T-cell (primary cell): ENCODE measurements around the gene RNASE7. TPM values are rescaled to one million over a fixed set of nuclear protein-coding genes. Genes with fewer than 3 reads are reported as not detected.

ENCODE experiments used
- ATAC-seq, 4 experiments: fragments of 200-7000 bp in 3 of 4; fragments of 150-1000 bp in 1 of 4; cut with Tn5 transposase; replicated peaks in 1 of 4; 1 replicate in 3 of 4; 2 replicates in 1 of 4; pipeline ENCODE4 v1.10.0; 2021; ENCODE audit warnings: moderate library complexity in 3 of 4, mild to moderate bottlenecking in 2 of 4, moderate number of reproducible peaks in 1 of 4
- CTCF ChIA-PET, 2 donors: fragments of 300-600 bp; sonication (Branson Sonifier 250); formaldehyde crosslinking; loops; one replicate each; lab custom pipeline; 2022; ENCODE audit warnings: antibody characterized with exemption in 2 of 2; lab: Charles Lee
- POLR2A ChIA-PET, 2 donors: fragments of 300-600 bp; sonication (Branson Sonifier 250); formaldehyde crosslinking; loops; one replicate each; lab custom pipeline; 2022; ENCODE audit warnings: antibody characterized with exemption in 2 of 2; lab: Charles Lee
- DNase-seq, 35 experiments: peaks; one replicate each; pipeline versions ENCODE4 v3.0.0 to v3.0.0-alpha.2; 2013 to 2023
- H3K27ac ChIP-seq: one replicate; pipeline ENCODE4 v1.5.1; 2013; ENCODE audit warnings: low read length
- H3K27me3 ChIP-seq, 2 experiments: replicated peaks in 1 of 2; 1 replicate in 1 of 2; 2 replicates in 1 of 2; pipeline versions ENCODE4 v1.6.1 to v1.7.0; 2013; ENCODE audit warnings: low read length in 1 of 2, mixed read lengths in 1 of 2; ENCODE audit not compliant: control insufficient read depth in 2 of 2, insufficient read depth in 2 of 2; ENCODE audit errors: extremely low read depth in 1 of 2
- H3K36me3 ChIP-seq, 2 donors: 1 replicate in 1 of 2; 2 replicates in 1 of 2; pipeline versions ENCODE4 v1.6.1 to v1.7.0; 2013; ENCODE audit warnings: low read length in 1 of 2; ENCODE audit not compliant: control insufficient read depth in 2 of 2, insufficient read depth in 1 of 2; ENCODE audit errors: extremely low read depth in 1 of 2
- H3K4me1 ChIP-seq, 2 experiments: 1 replicate in 1 of 2; 2 replicates in 1 of 2; pipeline versions ENCODE4 v1.6.1 to v1.7.0; 2013; ENCODE audit warnings: low read length in 2 of 2, mixed read lengths in 1 of 2; ENCODE audit not compliant: insufficient read depth in 2 of 2, control insufficient read depth in 1 of 2; ENCODE audit errors: extremely low read depth in 1 of 2
- H3K4me3 ChIP-seq, 2 donors: 1 replicate in 1 of 2; 2 replicates in 1 of 2; pipeline versions ENCODE4 v1.5.1 to v1.7.0; 2013; ENCODE audit warnings: mild to moderate bottlenecking in 2 of 2, low read length in 1 of 2, moderate library complexity in 1 of 2; ENCODE audit not compliant: control insufficient read depth in 1 of 2; ENCODE audit errors: extremely low read depth in 1 of 2
- H3K9me3 ChIP-seq: 2 replicates; pipeline ENCODE4 v1.7.0; 2013
- H3K27ac Mint-ChIP-seq, 2 donors: one replicate each; pipeline ENCODE4 v1.8.0; 2020 to 2021; ENCODE audit warnings: mild to moderate bottlenecking in 2 of 2, mixed read lengths in 2 of 2
- H3K27me3 Mint-ChIP-seq, 2 donors: one replicate each; pipeline ENCODE4 v1.8.0; 2021 to 2022; ENCODE audit warnings: mixed read lengths in 2 of 2
- H3K36me3 Mint-ChIP-seq: one replicate; pipeline ENCODE4 v1.8.0; 2021; ENCODE audit warnings: mixed read lengths
- H3K4me1 Mint-ChIP-seq, 3 donors: one replicate each; pipeline ENCODE4 v1.8.0; 2020 to 2022; ENCODE audit warnings: mixed read lengths in 3 of 3, mild to moderate bottlenecking in 1 of 3
- H3K4me3 Mint-ChIP-seq, 3 donors: one replicate each; pipeline ENCODE4 v1.8.0; 2020 to 2022; ENCODE audit warnings: mild to moderate bottlenecking in 3 of 3, mixed read lengths in 3 of 3, moderate library complexity in 3 of 3
- H3K9me3 Mint-ChIP-seq, 3 donors: one replicate each; pipeline ENCODE4 v1.8.0; 2020 to 2022; ENCODE audit warnings: mixed read lengths in 3 of 3
- WGBS: methylation state at CpG from one replicate; pipeline ENCODE4 v1.1.5; 2013; ENCODE audit warnings: missing lambda C conversion rate; ENCODE audit not compliant: insufficient coverage; 5-methylcytosine and 5-hydroxymethylcytosine counted together
- total RNA-seq, 35 experiments: library from RNA in 6 of 35; stranded (reverse) in 6 of 35; fragments of 120-200 nt in 1 of 35; gene quantifications; one replicate each; pipeline versions ENCODE4 v1.2.1 to v1.2.4 and lab custom pipeline; 2013 to 2026

The RNASE7 gene
- total RNA-seq, 5 donors from 2014 or later (not counting 1 experiment from before 2014, with no cell fraction given) = not detected

GRCh38 chr14:21053184-21054122, 11.3 kb downstream of the RNASE7 start:
- Mint-ChIP-seq H3K36me3 (no peaks in the 10 kb centered on the region), H3K9me3 (no peaks in the 10 kb centered on the region), H3K27ac (no peak overlapping the region), H3K4me3 (no peak overlapping the region), H3K4me1 (no peaks in the 10 kb centered on the region), H3K27me3 (peaks cover 0 to 4% of the 10 kb centered on the region in 2 donors)
- Histone ChIP-seq H3K4me3 (no peak overlapping the region), H3K36me3 (no peaks in the 10 kb centered on the region), H3K27me3 (peaks cover 0 to 19% of the 10 kb centered on the region in 2 experiments), H3K9me3 (no peaks in the 10 kb centered on the region), H3K27ac (no peak overlapping the region), H3K4me1 (no peaks in the 10 kb centered on the region)
- 79% methylated on average over 11 of the region's 20 CpGs for WGBS
- no peak for ATAC-seq
- no peak for DNase-seq
- CTCF ChIA-PET = interaction anchor here in 1 of 2 donors (1.2 kb wide), 1 partner anchor 9 kb away, joined by 4 read pairs; no protein-coding TSS in a partner anchor
- POLR2A ChIA-PET = no interaction called here

- Mint-ChIP-seq H3K4me3 (no peak overlapping the region), H3K27ac (no peak overlapping the region), H3K9me3 (no peaks in the 10 kb centered on the region), H3K27me3 (peaks cover 0 to 4% of the 10 kb centered on the region in 2 donors), H3K4me1 (no peaks in the 10 kb centered on the region), H3K36me3 (no peaks in the 10 kb centered on the region)
- no peak for DNase-seq
- Histone ChIP-seq H3K36me3 (no peaks in the 10 kb centered on the region), H3K4me3 (no peak overlapping the region), H3K27ac (no peak overlapping the region), H3K27me3 (peaks cover 0 to 22% of the 10 kb centered on the region in 2 experiments), H3K9me3 (no peaks in the 10 kb centered on the region), H3K4me1 (no peaks in the 10 kb centered on the region)
- CTCF ChIA-PET = interaction anchor here in 1 of 2 donors (1.2 kb wide), 1 partner anchor 10 kb away, joined by 4 read pairs; no protein-coding TSS in a partner anchor
- ATAC-seq = peak in 1 of 4 experiments; percentile 20
- POLR2A ChIA-PET = no interaction called here
- 60% methylated on average over 1 of the region's 3 CpGs for WGBS
Observed at GRCh38 chr14:21054123-21054767, 12.1 kb downstream of the RNASE7 start.

- CTCF ChIA-PET = no interaction called here
- no peak overlapping the region for H3K4me3 ChIP-seq
- DNase-seq = no peak
- H3K4me1 ChIP-seq = no peaks in the 10 kb centered on the region
- H3K27me3 Mint-ChIP-seq = peaks cover 2 to 6% of the 10 kb centered on the region in 2 donors
- H3K27ac Mint-ChIP-seq = no peak overlapping the region
- H3K4me3 Mint-ChIP-seq = no peak overlapping the region
- no peaks in the 10 kb centered on the region for H3K4me1 Mint-ChIP-seq
- POLR2A ChIA-PET = no interaction called here
- no peaks in the 10 kb centered on the region for H3K36me3 Mint-ChIP-seq
- H3K27ac ChIP-seq = no peak overlapping the region
- WGBS = no CpG with 5 or more reads among the region's 4 CpGs
- no peaks in the 10 kb centered on the region for H3K9me3 ChIP-seq
- no peaks in the 10 kb centered on the region for H3K36me3 ChIP-seq
- ATAC-seq = no peak
- no peaks in the 10 kb centered on the region for H3K9me3 Mint-ChIP-seq
- H3K27me3 ChIP-seq = peaks cover 0 to 20% of the 10 kb centered on the region in 2 experiments
Observed at GRCh38 chr14:21054768-21055145, 12.6 kb downstream of the RNASE7 start.

GRCh38 chr14:21055432-21056117, 13.4 kb downstream of the RNASE7 start:
- H3K27me3 Mint-ChIP-seq = peaks cover 8 to 14% of the 10 kb centered on the region in 2 donors
- H3K36me3 ChIP-seq = no peaks in the 10 kb centered on the region
- no peak overlapping the region for H3K4me3 Mint-ChIP-seq
- no peak for DNase-seq
- CTCF ChIA-PET = no interaction called here
- no peaks in the 10 kb centered on the region for H3K4me1 ChIP-seq
- H3K27ac Mint-ChIP-seq = no peak overlapping the region
- H3K9me3 Mint-ChIP-seq = no peaks in the 10 kb centered on the region
- no peaks in the 10 kb centered on the region for H3K36me3 Mint-ChIP-seq
- POLR2A ChIA-PET = no interaction called here
- H3K27me3 ChIP-seq = peaks cover 0 to 22% of the 10 kb centered on the region in 2 experiments
- no peak for ATAC-seq
- no peaks in the 10 kb centered on the region for H3K9me3 ChIP-seq
- H3K27ac ChIP-seq = no peak overlapping the region
- H3K4me3 ChIP-seq = no peak overlapping the region
- no peaks in the 10 kb centered on the region for H3K4me1 Mint-ChIP-seq
- 43% methylated on average over 1 of the region's 5 CpGs for WGBS

- no peaks in the 10 kb centered on the region for H3K9me3 ChIP-seq
- H3K9me3 Mint-ChIP-seq = no peaks in the 10 kb centered on the region
- H3K36me3 Mint-ChIP-seq = no peaks in the 10 kb centered on the region
- no peak overlapping the region for H3K4me3 Mint-ChIP-seq
- no peak for ATAC-seq
- no peak overlapping the region for H3K27ac ChIP-seq
- peaks cover 11 to 18% of the 10 kb centered on the region in 2 donors for H3K27me3 Mint-ChIP-seq
- WGBS = 91% methylated on average over 5 of the region's 10 CpGs
- H3K4me1 Mint-ChIP-seq = no peaks in the 10 kb centered on the region
- H3K4me3 ChIP-seq = no peak overlapping the region
- POLR2A ChIA-PET = no interaction called here
- H3K4me1 ChIP-seq = no peaks in the 10 kb centered on the region
- CTCF ChIA-PET = interaction anchor here in 1 of 2 donors (1.0 to 1.1 kb wide), 2 partner anchors 35 to 43 kb away, joined by 3 to 4 read pairs; no protein-coding TSS in a partner anchor
- H3K27me3 ChIP-seq = peaks cover 0 to 17% of the 10 kb centered on the region in 2 experiments
- no peaks in the 10 kb centered on the region for H3K36me3 ChIP-seq
- DNase-seq = no peak
- H3K27ac Mint-ChIP-seq = no peak overlapping the region
Observed at GRCh38 chr14:21056520-21057163, 14.5 kb downstream of the RNASE7 start.
